Caco-2 (cell line): Measurements from ENCODE around the gene SPOCK1. TPM values are rescaled to one million over a fixed set of nuclear protein-coding genes. Genes with fewer than 3 reads are reported as not detected.

Source experiments
- BruUV-seq: library from RNA; stranded (reverse); fragments of 400-500 nt; replicated peaks from 2 replicates; lab custom pipeline; 2021; lab: Mats Ljungman, UMichigan
- CTCF ChIA-PET: fragments of 300-600 bp; sonication (Branson Sonifier 250); formaldehyde crosslinking; loops from one replicate; lab custom pipeline; 2022; ENCODE audit warnings: antibody characterized with exemption; lab: Charles Lee
- POLR2A ChIA-PET: fragments of 300-600 bp; sonication (Branson Sonifier 250); formaldehyde crosslinking; loops from one replicate; lab custom pipeline; 2022; ENCODE audit warnings: antibody characterized with exemption; lab: Charles Lee
- DNase-seq, 2 experiments: peaks; one replicate each; pipeline versions ENCODE4 v3.0.0 to v3.0.0-alpha.2; 2020 to 2022
- H3K27me3 ChIP-seq: replicated peaks from 2 replicates; pipeline ENCODE4 v1.6.0; 2011; ENCODE audit warnings: low read length; ENCODE audit not compliant: control insufficient read depth, insufficient read depth
- H3K36me3 ChIP-seq: 2 replicates; pipeline ENCODE4 v1.5.1; 2011; ENCODE audit warnings: low read length; ENCODE audit not compliant: control insufficient read depth, insufficient read depth
- H3K4me1 ChIP-seq: fragments of 250-450 bp; sonication (Bioruptor Pico); 2 replicates; pipeline ENCODE4 v1.5.1; 2020; ENCODE audit warnings: mild to moderate bottlenecking
- H3K4me3 ChIP-seq: 2 replicates; pipeline ENCODE4 v1.5.1; 2011; ENCODE audit warnings: low read depth, mild to moderate bottlenecking, control low read depth, low read length
- H3K9me3 ChIP-seq: fragments of 250-450 bp; sonication (Bioruptor Pico); 2 replicates; pipeline ENCODE4 v1.5.1; 2020; ENCODE audit warnings: mild to moderate bottlenecking, moderate library complexity
- H3K27ac Mint-ChIP-seq: one replicate; pipeline ENCODE4 v1.8.0; 2022; ENCODE audit warnings: mixed read lengths; ENCODE audit not compliant: unreplicated experiment
- H3K27me3 Mint-ChIP-seq: one replicate; pipeline ENCODE4 v1.8.0; 2022; ENCODE audit warnings: mixed read lengths; ENCODE audit not compliant: insufficient read depth, unreplicated experiment
- H3K36me3 Mint-ChIP-seq: one replicate; pipeline ENCODE4 v1.8.0; 2022; ENCODE audit warnings: mild to moderate bottlenecking, mixed read lengths; ENCODE audit not compliant: insufficient read depth, unreplicated experiment
- H3K4me1 Mint-ChIP-seq: one replicate; pipeline ENCODE4 v1.8.0; 2022; ENCODE audit warnings: low read depth, mixed read lengths; ENCODE audit not compliant: unreplicated experiment
- H3K4me3 Mint-ChIP-seq: one replicate; pipeline ENCODE4 v1.8.0; 2022; ENCODE audit warnings: mild to moderate bottlenecking, moderate library complexity, mixed read lengths; ENCODE audit not compliant: unreplicated experiment
- H3K9me3 Mint-ChIP-seq: one replicate; pipeline ENCODE4 v1.8.0; 2022; ENCODE audit warnings: mixed read lengths; ENCODE audit not compliant: unreplicated experiment
- CTCF ChIP-seq, 2 experiments: fragments of 200-600 bp in 1 of 2; IDR thresholded peaks; 1 replicate in 1 of 2; 2 replicates in 1 of 2; pipeline versions ENCODE4 v1.5.1 to v1.8.0; 2011 to 2022; ENCODE audit warnings: antibody characterized with exemption in 1 of 2, control low read depth in 1 of 2, inconsistent platforms in 1 of 2, low read depth in 1 of 2, low read length in 1 of 2, mild to moderate bottlenecking in 1 of 2, moderate library complexity in 1 of 2; ENCODE audit not compliant: insufficient read depth in 1 of 2, severe bottlenecking in 1 of 2, unreplicated experiment in 1 of 2
- intact Hi-C: fragments of 100-400 bp; cut with micrococcal nuclease; formaldehyde crosslinking; loops from one replicate; pipeline ENCODE4 v1.10.0; 2022; ENCODE audit not compliant: unreplicated experiment
- total RNA-seq: library from RNA; stranded (reverse); gene quantifications from 2 replicates; pipeline ENCODE4 v1.2.3, GENCODE V29; 2022

Gene SPOCK1
- total RNA-seq, 1 experiment from 2014 or later, result not detected

DNA sequence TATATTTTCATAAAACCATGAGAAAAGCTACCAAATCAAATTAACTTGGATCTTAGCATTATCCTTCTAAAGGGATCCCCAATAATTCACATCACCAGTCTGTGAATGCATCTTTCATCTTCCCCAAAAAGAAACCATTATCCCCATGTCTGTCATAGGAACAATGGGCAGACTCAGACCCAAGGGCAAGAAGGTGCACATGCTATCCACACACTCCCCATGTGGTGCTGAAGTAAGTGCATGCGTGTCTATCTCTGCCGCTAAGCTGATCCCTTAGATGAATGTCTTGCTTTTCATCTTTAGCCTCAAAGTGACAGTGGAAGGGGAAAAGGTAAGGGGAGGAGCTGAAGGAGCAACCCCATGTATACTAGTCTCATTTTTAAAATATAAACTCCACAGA lies 10.2 kb downstream of the SPOCK1 start:
- H3K4me1 Mint-ChIP-seq, result no peaks in the 10 kb centered on the region
- CTCF ChIA-PET, result no interaction called here
- no peaks in the 10 kb centered on the region for H3K36me3 ChIP-seq
- BruUV-seq, result no TSS peak
- no peaks in the 10 kb centered on the region; the same call in 1 of the 2 replicates for H3K27me3 ChIP-seq
- no peak for TF ChIP-seq CTCF (IDR thresholded peaks at IDR 0.05; ENCODE audit: insufficient read depth in 1 of 2, low read depth in 1 of 2, low read length in 1 of 2, severe bottlenecking in 1 of 2, unreplicated experiment in 1 of 2)
- DNase-seq, result no peak
- no peaks in the 10 kb centered on the region for H3K9me3 Mint-ChIP-seq
- no peak overlapping the region for H3K4me3 ChIP-seq
- no peaks in the 10 kb centered on the region for H3K9me3 ChIP-seq
- H3K4me1 ChIP-seq, result no peaks in the 10 kb centered on the region
- H3K4me3 Mint-ChIP-seq, result no peak overlapping the region
- POLR2A ChIA-PET, result no interaction called here
- intact Hi-C loops, result no loop called here
- peaks cover 12% of the 10 kb centered on the region for H3K27me3 Mint-ChIP-seq
- no peaks in the 10 kb centered on the region for H3K36me3 Mint-ChIP-seq
- H3K27ac Mint-ChIP-seq, result no peak overlapping the region

GRCh38 chr5:137488516-137488915 lies 10.6 kb downstream of the SPOCK1 start:
- POLR2A ChIA-PET, result no interaction called here
- H3K9me3 Mint-ChIP-seq, result no peaks in the 10 kb centered on the region
- H3K4me3 Mint-ChIP-seq, result no peak overlapping the region
- TF ChIP-seq CTCF (IDR thresholded peaks at IDR 0.05; ENCODE audit: insufficient read depth in 1 of 2, low read depth in 1 of 2, low read length in 1 of 2, severe bottlenecking in 1 of 2, unreplicated experiment in 1 of 2), result no peak
- H3K4me1 ChIP-seq, result no peaks in the 10 kb centered on the region
- BruUV-seq, result no TSS peak
- no peak overlapping the region for H3K27ac Mint-ChIP-seq
- DNase-seq, result no peak
- no peaks in the 10 kb centered on the region for H3K36me3 Mint-ChIP-seq
- no peak overlapping the region for H3K4me3 ChIP-seq
- no peaks in the 10 kb centered on the region; the same call in none of the 2 replicates for H3K27me3 ChIP-seq
- no peaks in the 10 kb centered on the region for H3K4me1 Mint-ChIP-seq
- H3K9me3 ChIP-seq, result no peaks in the 10 kb centered on the region
- intact Hi-C loops, result no loop called here
- CTCF ChIA-PET, result no interaction called here
- H3K36me3 ChIP-seq, result no peaks in the 10 kb centered on the region
- peaks cover 12% of the 10 kb centered on the region for H3K27me3 Mint-ChIP-seq

GRCh38 chr5:137487600-137487999 lies 11.5 kb downstream of the SPOCK1 start:
- BruUV-seq, result no TSS peak
- intact Hi-C loops, result no loop called here
- no peaks in the 10 kb centered on the region for H3K4me1 ChIP-seq
- no peak overlapping the region for H3K27ac Mint-ChIP-seq
- H3K27me3 Mint-ChIP-seq, result peaks cover 12% of the 10 kb centered on the region
- TF ChIP-seq CTCF (IDR thresholded peaks at IDR 0.05; ENCODE audit: insufficient read depth in 1 of 2, low read depth in 1 of 2, low read length in 1 of 2, severe bottlenecking in 1 of 2, unreplicated experiment in 1 of 2), result no peak
- H3K36me3 Mint-ChIP-seq, result no peaks in the 10 kb centered on the region
- no peaks in the 10 kb centered on the region for H3K9me3 ChIP-seq
- no peaks in the 10 kb centered on the region for H3K36me3 ChIP-seq
- no peaks in the 10 kb centered on the region for H3K4me1 Mint-ChIP-seq
- POLR2A ChIA-PET, result no interaction called here
- CTCF ChIA-PET, result no interaction called here
- H3K4me3 Mint-ChIP-seq, result no peak overlapping the region
- no peaks in the 10 kb centered on the region; the same call in none of the 2 replicates for H3K27me3 ChIP-seq
- H3K4me3 ChIP-seq, result no peak overlapping the region
- DNase-seq, result no peak
- no peaks in the 10 kb centered on the region for H3K9me3 Mint-ChIP-seq
